Cerebellar cortex (tissue), 1 donor: ENCODE data around the gene NEK6.

Experiments
- DNase-seq: peaks from one replicate; pipeline ENCODE4 v3.0.0-alpha.2; 2015; ENCODE audit warnings: low spot score

NEK6 gene

GRCh38 chr9:124354346-124355038 is 96.7 kb downstream of the NEK6 start:
- no peak for DNase-seq

DNA sequence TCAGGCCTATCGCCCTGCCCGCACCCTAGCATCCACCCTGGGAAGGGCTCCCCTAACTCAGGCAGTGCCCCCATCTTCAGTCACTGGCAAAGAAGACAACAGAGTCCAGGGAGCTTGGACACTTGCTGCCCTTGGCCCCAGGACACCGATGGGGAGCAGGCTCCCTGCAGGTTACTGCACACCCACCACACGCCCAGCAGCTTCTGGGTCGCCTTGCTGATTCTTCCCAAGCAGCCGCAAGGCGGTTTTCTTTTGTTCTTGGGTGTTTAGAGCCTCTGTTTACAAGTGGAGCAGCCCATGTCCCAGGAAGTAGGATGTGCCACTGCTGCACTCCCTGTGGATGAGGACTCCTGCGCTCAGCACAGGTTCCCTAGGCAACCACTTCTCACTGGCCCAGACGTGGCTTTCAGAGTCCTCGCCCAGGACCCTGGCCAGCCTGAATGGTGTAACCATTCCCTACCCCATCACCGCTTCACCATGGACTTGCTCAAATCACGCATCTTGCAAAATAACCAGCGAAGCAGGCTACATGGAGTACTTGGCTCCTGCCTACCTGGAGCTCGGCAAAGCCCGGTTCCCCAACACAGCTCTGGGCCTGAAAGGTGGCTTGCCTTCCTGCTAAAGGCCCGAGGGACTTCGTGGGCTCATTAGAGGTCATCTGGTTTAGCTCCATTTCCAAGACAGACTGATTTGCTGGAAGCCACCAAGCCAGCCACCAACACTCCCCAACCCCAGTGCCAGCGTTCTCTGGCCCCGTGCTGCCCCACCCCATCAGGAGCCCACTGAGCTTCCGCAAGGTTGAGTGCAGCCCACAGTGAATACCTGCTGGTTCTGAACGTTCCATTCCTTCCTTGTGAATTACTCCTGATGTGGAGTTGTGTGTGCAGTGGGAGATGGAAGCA is 97.5 kb downstream of the NEK6 start:
- no peak for DNase-seq

DNA sequence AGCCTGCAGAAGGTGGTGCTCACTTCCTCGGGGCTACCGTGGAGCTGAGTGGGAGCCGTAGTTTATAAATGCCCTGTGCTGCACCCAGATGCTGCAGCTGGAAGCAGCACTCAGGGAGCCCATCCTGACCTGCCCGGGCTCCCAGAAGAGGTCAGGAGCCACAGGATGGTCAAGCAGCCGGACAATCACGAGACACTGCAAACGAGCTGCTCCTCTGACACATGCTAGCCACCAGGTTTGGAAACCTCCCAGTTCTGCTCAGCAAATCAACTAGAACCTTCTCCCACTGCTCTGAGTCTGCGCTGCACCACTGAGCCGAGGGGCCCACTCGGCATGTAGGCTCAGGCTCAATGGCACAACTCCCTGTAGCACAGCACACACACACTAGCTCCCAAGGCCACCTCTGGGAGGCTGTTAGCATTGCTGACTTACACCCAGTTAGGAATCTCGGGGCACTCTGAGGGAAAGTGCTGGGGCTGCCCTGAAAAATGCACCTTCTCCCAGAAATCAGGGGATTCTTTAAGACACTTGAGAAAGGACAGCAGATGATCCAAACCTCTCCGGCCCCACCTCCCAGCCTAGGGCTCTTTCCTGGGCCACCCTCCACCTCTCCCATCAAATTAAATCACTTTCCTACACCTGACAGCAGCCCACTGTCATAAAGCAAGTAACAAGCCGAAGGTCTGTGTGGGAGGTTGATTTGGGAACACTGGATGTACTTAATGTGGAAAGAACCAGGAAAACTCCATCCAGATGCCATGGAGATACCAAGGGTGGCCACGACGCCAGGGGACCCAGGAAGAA is 98.4 kb downstream of the NEK6 start:
- DNase-seq, result no peak

GRCh38 chr9:124356745-124357390 is 99.1 kb downstream of the NEK6 start:
- no peak for DNase-seq

DNA sequence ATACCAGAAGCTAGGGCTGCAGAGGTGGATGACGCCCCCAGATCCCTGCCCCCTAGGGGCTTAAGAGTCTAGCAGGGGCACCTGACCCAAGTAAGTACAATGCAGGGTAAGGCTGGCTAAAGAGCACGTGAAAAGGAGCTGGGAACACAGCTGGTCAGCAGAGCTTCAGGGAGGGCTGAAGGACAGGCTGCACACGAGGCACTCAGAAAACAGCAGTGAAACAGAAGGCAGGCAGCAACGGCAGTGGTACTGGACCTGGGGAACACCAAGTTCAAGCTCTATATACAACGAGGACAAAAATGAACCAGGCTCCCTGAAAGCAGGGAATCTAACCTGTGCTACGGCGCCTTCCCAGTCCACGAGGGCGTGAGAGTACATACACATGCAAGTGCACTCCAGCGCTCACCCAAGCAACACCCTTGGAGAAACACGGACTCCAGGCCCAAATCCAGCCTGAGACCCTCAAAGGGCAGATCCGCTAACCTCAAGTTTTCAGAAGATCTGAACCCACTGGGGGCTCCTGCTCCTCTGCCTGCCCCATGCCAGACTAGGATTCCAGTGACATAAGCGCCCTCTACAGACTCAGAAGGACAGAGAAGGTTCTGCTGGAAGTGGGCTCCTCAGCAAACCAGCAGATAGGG is 100.1 kb downstream of the NEK6 start:
- DNase-seq, result peak; percentile 15

GRCh38 chr9:124358631-124359030 is 100.9 kb downstream of the NEK6 start:
- DNase-seq, result no peak

GRCh38 chr9:124359426-124359825 is 101.7 kb downstream of the NEK6 start:
- DNase-seq, result no peak

DNA sequence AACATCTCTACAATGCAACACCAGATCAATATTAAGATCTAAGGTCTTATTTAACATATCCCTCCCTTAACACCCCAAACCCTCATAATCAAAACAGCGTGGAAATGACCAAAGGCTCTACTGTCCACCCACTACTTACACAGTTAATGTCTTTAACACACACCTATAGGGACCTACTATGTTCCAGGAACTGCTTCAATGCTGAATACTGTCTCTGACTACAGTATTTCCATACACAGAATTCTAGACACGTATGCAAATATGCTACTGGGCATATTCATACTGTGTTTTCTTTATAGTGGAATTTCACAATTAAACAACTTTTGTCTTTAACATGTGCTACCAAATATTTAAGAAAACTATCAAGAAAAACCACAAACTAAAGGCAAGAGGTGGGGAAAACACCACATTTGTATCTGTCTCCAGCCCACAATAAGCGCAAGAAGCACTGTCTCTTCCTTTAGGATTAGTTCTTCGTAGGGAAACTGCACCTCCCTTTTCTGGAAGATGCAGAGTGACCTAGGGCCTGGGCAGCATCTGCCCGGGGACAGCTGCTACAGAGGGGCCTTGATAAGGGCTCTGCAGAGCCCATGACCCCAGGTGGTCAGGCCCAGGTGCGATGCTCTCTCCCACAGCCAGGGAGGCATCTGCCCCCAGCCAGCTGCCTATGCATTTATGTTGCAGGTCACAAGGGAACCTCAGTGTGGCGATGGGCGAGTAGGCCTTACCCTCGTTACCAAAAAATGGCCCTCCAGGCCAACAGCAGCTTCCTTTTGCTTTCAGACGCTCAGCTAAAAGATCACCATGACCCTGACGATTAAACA is 102.3 kb downstream of the NEK6 start:
- no peak for DNase-seq

DNA sequence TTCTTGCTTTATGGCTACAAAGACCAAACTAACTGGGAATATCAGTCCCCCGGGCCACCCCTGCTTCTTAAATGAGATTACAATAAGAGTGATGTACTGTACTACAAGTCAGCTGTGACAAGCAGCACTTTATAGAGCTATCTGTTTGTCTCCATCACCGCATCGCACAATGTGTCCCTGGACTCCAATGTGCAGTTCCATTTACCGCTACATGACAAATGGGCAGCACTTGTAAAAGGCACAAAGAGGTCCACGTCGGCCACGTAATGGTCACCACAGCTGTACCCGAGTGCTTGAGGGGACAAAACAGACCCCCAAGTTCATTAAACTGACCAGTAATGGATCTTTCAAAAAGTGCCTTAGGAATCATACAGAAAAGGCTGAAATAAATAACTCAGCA is 103.4 kb downstream of the NEK6 start:
- no peak for DNase-seq

- no peak for DNase-seq
Observed at GRCh38 chr9:124363326-124364096, 105.8 kb downstream of the NEK6 start.

GRCh38 chr9:124364141-124364540 is 106.4 kb downstream of the NEK6 start:
- no peak for DNase-seq

GRCh38 chr9:124365036-124365435 is 107.3 kb downstream of the NEK6 start:
- DNase-seq, result no peak

GRCh38 chr9:124366476-124367220 is 108.9 kb downstream of the NEK6 start:
- DNase-seq, result no peak

GRCh38 chr9:124368692-124369091 is 110.9 kb downstream of the NEK6 start:
- DNase-seq, result no peak

- no peak for DNase-seq
Observed at GRCh38 chr9:124369231-124369797, 111.6 kb downstream of the NEK6 start.

- no peak for DNase-seq
Observed at GRCh38 chr9:124370896-124371582, 113.3 kb downstream of the NEK6 start.

GRCh38 chr9:124372038-124372437 is 114.3 kb downstream of the NEK6 start:
- DNase-seq, result no peak

DNA sequence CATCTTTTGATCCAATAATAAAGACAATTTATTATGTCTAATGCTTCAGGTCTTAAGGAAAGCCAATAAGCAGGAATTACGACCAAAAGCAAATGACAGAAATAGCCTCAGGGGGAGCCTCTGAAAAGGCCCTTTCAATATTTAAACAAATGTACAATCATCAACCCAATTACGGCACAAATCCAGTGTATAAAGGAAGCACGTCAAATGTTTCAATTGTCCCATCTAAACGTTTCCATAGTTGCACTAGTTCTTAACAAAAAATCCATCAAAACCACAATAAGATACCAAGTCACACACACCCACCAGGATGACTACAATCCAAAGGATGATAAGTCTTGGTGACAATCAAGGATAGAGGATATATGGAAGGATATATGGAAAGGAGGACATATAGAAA is 115.6 kb downstream of the NEK6 start:
- no peak for DNase-seq
